Subcutaneous adipose tissue (tissue), 4 donors: ENCODE results near the gene ATP8B4. TPM values are rescaled to one million over a fixed set of nuclear protein-coding genes. Genes with fewer than 3 reads are reported as not detected.

Source experiments
- CTCF ChIP-seq: fragments of 450-650 bp; IDR thresholded peaks from one replicate; pipeline ENCODE4 v1.5.1; 2016; ENCODE audit warnings: low read depth, mild to moderate bottlenecking, control low read depth, antibody characterized with exemption, moderate library complexity
- total RNA-seq, 4 donors: library from RNA; depleted of rRNA; stranded (reverse); fragments of >200 nt; gene quantifications; one replicate each; pipeline ENCODE4 v1.1.0, GENCODE V29; 2016

Gene ATP8B4
- total RNA-seq, 4 donors from 2014 or later, result 39.9 to 75.3 (median 65.9) TPM

- TF ChIP-seq CTCF, result no peak
Observed at GRCh38 chr15:49865925-49866757, 252.9 kb downstream of the ATP8B4 start.

GRCh38 chr15:49864251-49864650, 254.8 kb downstream of the ATP8B4 start:
- no peak for TF ChIP-seq CTCF

- TF ChIP-seq CTCF, result no peak
Observed at GRCh38 chr15:49863431-49864224, 255.4 kb downstream of the ATP8B4 start.

GRCh38 chr15:49860101-49860500, 258.9 kb downstream of the ATP8B4 start:
- TF ChIP-seq CTCF, result no peak

GRCh38 chr15:49857496-49858475, 261.2 kb downstream of the ATP8B4 start:
- no peak for TF ChIP-seq CTCF

- no peak for TF ChIP-seq CTCF
Observed at GRCh38 chr15:49855917-49856637, 263.0 kb downstream of the ATP8B4 start.
